HL-60/S4 (cell line): ENCODE results near the gene STYX.
"Not testable (repeated sequence)": the region's sequence is repeated elsewhere in the genome, so short reads cannot be mapped to it uniquely, and the experiment has no call there.

Source experiments
- in situ Hi-C: fragments of 300-500 bp; cut with MboI; formaldehyde crosslinking; loops from 2 replicates; pipeline ENCODE4 v1.14.3; 2022; ENCODE audit warnings: low sequenced_read_pairs

Gene STYX

DNA sequence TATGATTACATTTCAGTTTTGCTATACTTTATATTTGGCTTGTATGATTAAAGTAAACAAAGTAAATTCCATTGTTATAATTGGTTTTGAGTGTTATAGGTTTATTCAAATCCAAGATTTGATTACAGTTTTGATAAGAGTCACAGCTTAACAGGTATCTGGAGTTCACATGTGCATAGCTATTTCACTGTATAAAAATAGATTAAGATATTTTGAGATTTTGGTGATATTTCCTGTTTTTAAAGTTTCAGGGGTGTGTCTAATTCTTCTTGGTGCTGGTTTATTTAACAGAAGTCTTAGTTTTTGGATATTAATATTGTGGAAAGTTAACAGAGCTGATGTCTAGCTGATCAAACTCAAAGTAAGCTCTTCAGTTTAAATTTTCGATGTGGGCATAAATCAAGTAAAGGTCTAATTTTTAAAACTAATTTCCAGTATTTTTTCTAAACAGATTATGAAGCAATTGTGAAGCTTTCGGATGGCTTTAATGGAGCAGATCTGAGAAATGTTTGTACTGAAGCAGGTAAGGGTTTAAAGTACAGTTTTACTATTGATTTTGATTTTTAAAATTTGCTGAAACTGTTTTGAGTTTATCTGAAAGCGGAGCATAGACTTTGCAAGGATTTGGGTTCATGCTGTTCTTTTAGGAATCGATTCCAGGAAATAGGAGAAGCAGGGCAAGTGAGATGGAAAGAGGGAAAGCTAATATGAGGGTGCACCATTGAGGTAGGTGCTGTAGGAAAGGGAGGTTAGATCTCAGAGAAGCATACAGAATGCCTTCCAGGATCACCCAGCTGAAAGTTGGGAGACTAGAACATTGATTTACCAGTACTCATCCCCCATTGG is 6.2 kb upstream of the STYX start:
- in situ Hi-C loops = no loop called here

DNA sequence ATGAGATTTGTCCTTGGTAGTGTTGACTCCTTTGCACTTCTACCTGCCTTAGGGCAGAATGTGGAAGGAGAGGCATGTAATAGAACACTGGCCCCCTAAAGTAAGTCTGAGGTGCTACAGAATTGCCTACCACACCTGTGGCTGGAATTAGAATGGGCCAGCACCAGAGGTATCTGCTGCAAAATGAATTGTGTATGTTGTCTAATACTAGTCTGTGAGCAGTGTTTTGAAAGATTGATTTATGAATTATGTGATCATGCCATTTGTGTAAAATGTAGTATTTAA is 5.7 kb upstream of the STYX start:
- in situ Hi-C loops = no loop called here

DNA sequence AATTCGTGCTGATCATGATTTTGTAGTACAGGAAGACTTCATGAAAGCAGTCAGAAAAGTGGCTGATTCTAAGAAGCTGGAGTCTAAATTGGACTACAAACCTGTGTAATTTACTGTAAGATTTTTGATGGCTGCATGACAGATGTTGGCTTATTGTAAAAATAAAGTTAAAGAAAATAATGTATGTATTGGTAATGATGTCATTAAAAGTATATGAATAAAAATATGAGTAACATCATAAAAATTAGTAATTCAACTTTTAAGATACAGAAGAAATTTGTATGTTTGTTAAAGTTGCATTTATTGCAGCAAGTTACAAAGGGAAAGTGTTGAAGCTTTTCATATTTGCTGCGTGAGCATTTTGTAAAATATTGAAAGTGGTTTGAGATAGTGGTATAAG is 2.5 kb upstream of the STYX start:
- in situ Hi-C loops = not testable (repeated sequence)

DNA sequence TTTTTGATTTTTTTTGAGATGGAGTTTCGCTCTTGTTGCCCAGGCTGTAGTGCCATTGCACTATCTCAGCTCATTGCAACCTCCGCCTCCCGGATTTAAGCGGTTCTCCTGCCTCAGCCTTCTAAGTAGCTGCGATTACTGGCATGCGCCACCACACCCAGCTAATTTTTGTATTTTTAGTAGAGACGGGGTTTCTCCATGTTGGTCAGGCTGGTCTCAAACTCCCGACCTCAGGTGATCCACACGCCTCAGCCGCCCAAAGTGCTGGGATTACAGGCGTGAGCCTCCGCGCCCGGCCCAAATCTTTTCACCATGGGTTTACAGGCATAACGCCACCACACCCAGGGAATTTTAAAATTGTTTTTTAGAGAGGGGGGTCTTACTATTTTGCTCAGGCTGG is 931 bp upstream of the STYX start:
- in situ Hi-C loops = not testable (repeated sequence)

DNA sequence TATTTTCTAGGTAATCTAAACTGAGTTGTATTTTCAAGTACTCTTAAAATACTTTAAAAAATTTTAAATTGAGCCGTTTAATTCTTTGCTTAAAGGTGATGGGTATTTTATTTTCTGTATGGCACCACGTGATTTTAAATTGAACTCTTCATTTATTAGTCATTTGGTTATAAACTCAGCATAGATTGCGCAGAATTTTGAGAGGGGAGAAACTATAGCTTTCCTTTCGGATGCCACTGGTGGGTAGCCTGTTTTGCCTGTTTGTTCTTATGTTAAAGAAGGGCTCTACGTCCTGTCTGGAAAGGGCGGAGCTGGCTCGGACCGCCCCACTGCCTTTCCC is 411 bp upstream of the STYX start:
- in situ Hi-C loops = no loop called here

DNA sequence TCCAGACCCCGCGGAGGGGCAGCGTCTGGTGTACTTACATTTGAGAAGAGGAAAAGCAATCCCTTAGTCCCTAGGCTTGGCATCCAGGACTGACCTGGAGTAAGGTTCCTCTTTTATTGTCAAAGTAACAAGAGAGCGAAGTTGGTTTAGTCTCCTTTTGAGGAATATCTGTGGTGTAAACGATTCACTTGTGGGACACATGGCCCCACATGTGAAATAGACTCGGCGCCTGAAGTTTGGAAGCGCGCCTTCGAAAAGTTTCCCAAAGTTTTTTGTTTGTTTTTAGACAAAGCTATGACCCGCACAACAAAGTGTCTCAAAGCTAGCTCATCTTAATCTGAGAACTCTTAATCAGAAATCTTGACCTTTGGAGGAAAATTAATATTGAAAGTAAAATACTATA is 744 bp downstream of the STYX start:
- in situ Hi-C loops = no loop called here

DNA sequence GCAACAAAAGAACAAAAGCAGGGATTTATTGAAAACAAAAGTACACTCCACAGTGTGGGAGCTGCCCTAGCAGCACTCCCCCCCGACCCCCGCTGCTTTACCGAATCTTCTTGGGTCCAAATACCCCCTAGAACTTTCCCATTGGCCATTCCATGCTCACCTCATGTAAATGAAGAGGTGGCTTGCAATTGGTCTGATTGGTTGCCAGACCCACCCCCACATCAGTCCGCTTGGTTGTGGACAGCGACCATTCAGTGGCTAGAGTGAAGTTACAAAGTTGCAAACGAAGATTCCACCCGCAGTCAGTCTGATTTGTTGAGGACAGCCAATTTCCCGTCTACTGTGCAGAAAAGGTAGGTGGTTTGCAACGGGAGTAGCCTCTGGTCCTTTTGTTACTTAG is 3.9 kb downstream of the STYX start:
- in situ Hi-C loops = no loop called here

DNA sequence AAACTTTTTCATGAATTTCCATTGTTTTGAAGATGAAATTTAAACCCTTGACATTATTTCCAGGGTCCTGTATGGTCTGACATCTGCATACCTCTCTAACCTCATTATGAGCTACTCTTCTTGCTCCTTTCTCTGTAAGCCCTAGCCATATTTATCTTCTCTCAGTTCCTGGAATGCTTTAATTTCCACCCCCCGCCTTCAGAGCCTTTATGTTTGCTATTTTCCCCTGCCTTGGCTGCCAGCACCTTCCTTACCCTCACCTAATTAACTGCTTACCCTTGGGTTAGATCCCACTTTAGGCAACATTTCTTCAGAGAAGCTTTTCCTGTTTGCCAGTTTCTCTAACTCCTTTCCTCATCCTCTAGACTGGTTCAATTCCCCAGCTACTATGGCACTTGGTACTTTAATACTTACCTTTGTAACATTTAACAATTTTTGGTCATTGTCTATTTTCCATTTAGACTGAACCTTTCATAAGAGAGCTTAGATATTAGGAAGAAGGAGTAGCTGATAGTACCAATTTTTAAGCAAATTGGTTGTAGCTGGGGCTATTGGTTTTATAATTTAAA is 6.0 kb downstream of the STYX start:
- in situ Hi-C loops = no loop called here

DNA sequence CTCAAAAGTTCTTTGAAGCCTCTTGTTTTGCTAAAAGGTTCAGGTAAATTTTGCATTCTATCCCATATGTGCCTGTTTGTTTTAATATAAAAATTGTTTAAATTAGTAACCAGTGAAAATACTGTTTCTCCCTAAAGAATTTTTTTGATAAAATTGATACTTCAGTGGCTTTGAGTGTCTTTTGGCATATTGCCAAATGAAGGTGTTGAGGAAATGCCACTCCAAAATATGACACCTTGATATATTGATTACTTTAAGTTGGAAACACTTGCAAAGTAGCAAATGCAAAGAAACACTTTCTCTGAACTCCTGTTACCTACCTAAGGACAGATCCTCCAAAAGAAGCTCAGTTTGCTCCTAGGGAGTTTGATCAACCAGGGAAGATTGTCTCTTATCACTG is 8.4 kb downstream of the STYX start:
- in situ Hi-C loops = no loop called here

DNA sequence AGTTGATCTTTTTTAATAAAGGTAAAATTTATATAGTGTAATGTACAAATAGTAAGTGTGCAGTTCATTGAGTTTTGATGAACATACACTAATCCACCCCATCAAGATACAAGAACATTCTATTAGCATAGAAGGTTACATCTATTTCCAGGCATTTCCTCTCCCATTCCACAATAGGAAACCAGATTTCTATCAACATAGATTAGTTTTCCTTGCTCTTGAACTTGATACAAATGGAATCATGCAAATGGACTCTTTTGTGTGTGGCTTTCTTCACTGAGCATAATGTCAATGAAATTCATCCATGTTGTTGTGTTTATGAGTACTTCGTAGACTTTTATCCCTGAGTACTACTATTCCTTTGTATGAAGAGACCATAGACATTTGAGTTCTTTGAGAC is 10.8 kb downstream of the STYX start:
- in situ Hi-C loops = no loop called here

DNA sequence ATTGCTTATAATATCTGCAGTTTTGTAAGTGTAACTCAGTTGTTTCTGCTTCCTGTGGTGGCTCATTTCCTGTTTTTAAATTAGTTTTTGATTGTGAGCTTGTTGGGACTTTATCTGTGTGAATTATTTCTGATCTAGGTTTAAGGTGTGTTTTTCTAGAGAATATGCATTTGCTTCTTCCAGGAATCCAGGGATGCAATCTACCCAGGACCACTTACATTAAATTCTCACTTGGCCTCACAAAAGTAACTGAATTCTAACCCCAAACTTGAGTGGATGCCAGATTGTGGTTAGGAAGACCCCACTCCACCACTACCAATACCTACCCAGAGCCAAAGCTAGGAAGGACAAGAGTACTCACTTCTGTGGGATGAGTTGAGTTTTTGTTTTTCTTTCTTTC is 11.9 kb downstream of the STYX start:
- in situ Hi-C loops = no loop called here

DNA sequence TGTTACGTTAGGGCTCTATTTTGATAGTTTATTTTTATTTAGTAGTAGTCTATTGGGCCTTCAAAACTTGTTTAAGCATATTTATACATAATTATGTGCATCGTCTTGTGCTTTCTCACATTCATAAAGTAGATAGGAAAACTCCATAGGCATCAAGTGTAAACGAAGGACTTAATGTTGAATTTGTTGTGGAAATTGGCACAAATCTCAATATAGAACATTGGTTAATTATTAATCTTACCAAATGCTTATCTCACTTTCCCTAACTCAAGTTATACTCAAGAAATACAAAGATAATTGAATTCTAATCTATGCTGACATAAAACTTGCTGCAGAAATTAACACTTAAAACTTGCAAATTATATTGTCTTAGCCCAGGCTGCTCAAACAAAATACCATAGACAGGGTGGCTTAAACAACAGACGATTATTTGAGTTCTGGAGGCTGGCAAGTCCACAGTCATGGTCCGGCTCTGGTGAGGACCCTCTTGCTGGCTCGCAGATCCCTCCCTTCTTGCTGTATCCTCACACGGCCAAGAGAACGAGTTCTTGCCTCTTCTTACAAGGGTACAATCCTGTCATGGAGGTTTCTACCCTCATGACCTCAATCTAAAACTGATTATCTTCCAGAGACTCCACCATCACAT is 18.8 kb downstream of the STYX start:
- in situ Hi-C loops = no loop called here

DNA sequence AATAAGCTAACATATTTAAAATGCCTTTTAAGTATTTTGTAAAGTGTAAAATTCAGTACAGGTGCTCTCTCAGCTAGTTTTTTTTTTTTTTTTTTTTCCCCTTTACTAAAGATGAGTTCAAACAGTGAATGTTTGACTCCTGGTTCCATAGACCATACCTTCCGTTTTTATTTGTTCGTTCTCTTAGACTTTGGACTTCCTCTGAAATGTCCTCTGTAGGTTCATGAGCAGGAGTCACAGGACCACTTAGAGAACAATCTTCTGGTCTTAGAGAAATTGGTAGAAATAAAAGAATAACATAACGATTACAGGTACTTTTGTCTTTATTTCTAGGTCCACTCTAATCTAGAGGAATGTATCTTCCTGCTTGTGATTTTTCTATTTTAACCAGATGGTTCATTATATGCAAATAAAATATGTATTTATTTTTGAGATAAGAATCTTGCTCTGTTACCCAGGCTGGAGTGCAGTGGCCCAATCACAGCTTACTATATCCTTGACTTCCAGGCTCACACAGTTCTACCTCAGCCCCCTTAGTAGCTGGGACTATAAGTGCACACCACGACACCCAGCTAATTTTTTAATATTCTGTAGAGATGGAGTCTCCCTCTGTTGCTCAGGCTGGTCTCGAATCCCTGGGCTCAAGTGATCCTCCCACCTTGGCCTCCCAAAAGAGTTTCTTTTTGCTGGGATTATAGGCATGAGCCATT is 25.8 kb downstream of the STYX start:
- in situ Hi-C loops = no loop called here

DNA sequence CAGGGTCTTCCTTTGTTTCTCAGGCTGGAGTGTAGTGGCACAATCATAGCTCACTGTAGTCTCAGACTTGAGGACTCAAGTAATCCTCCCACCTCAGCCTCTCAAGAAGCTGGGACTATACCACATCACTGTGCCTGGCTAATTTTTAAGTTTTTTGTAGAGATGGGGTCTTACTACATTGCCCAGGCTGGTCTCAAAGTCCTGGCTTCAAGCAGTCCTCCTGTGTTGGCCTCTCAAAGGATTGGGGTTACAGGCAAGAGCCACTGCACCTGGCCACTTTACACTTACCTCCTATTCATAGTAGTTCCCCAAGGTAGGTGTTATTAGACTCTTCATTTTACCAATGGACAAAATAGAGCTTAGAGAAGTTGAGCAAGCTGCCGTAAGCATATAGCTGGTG is 29.2 kb downstream of the STYX start:
- in situ Hi-C loops = no loop called here

DNA sequence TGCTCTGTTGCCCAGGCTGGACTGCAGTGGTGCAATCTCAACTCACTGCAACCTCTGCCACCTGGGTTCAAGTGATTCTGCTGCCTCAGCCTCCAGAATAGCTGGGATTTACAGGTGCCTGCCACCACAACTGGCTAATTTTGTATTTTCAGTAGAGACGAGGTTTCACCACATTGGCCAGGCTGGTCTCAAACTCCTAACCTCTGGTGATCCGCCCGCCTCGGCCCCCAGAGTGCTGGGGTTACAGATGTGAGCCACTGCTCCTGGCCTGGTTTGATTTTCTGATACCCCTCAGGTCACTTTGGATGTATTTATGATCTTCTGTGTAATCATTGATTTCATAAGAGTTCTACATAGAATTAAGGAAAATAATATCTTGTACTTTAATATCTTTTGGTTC is 33.0 kb downstream of the STYX start:
- in situ Hi-C loops = not testable (repeated sequence)

DNA sequence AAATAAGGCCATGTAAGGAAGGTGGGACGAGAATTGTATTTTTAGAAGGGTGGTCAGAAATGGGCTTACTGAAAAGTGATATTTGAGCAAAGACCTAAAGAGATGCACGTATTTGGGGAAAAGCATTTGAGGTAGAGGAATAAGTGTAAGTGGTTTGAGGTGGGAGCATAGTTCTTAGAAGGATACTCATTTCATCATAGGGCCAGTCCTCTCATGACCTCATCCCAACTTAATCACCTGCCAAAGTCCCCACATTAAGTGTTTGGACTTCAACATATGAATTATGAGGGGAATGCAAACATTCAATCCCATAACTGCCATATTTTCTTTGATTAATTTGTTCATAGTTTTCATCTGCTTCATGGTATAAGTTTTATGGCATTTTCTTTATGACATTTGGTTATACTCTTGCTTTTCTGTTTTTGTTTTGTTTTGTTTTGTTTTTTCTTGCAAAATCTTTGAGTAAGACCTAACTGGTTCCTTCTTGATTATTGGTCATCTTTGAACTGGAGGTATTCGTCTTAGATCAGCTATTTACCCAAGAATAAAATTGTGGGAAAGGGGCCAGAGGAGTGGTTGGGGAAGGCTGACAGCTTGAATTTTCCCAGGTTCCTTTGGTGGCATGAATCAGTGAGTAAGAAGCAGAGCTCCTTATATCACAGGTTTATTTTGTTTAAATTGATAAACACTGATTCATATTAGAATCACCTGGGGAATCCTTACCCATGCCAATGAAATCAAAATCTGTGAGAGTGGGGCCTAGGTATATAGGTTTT is 37.3 kb downstream of the STYX start:
- in situ Hi-C loops = no loop called here

DNA sequence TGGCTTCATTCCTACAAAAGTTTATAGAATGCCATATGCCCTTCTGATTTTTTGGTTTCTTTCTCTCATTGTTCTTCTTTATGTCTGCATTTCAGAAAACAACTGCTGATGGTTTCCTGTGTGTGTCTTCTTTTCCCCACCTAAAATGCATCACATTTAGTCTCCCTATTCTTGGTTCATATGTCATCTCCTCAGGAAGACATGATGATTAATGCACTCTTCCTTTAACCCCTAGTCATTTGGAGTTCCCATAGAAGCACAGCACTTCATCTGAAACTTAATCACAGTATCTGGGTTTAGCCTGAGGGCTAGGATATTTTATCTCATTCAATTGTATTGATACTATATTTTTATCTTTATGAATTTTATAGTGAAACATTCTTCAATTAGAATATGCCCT is 39.9 kb downstream of the STYX start:
- in situ Hi-C loops = no loop called here

DNA sequence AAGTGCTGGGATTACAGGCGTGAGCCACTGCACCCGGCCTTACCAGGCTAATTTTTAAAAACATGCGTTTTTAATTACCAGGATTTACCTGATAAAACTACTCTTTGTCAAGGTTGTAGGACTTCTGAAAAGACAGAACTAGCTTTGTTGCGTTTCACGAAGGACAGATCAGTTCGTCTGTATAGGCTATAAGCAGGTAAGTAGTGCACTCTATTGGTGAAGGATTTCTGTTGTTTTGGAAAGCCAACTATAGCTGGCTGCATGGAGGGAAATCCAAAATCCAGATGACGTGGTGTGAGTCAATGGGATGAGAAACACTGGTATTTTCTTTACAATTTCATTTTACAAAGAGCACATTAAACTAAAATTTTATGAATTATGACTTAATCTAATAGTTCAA is 46.9 kb downstream of the STYX start:
- in situ Hi-C loops = no loop called here

DNA sequence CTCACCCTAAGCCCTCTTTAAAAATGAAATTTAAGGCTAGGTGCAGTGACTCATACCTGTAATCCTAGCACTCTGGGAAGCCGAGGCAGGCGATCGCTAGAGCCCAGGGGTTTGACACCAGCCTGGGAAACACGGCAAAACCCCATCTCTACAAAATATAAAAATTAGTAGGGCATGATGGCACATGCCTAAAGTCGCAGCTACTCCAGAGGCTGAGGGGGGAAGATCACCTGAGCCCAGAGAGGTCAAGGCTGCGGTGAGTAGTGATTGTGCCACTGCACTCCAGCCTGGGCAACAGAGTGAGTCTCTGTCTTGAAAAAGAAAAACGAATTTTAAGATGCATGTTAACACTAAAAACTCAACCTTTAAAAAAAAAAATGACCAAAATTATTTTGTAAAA is 48.7 kb downstream of the STYX start:
- in situ Hi-C loops = no loop called here

DNA sequence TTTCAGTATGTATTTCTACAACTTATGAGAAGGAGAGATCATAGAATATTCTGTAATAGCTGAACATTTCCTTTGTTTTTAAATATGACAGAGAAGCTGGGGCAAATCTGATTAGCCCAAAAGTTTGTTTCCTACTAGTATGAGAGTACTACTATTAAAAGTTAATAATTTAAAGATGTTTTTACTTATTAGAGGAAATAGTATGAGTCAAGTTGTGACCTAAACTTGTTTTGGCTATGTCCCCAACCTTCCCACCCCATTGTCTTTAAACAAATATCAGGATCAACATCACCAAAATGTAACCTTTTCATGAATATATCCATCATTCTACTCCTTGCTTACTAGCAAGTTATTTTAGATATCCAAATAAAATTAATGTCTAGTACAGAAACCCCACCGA is 50.9 kb downstream of the STYX start:
- in situ Hi-C loops = no loop called here

DNA sequence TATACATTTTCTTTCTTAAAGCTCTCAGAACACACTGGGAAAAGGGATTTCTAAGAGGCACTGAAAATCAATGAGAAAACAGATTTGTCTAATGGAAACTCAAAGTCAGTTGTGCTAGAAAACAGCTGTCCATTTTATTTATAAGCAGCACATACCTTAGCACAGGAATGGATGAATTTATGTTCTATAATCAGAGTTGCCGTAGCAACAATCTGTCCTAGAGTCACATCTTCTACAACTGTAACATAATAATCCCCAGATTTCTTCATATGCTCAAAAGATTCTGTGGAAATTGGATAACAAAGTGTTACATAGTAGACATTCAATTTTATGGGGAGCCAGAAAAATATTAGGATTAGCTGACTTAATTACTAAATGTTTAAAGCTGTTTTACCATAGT is 51.7 kb downstream of the STYX start:
- in situ Hi-C loops = no loop called here
